Fibroblast of mammary gland (primary cell): Measurements from ENCODE around the gene PTH2.
"Not testable (repeated sequence)": the region's sequence is repeated elsewhere in the genome, so short reads cannot be mapped to it uniquely, and the experiment has no call there.

Experiments
- DNase-seq: peaks from one replicate; pipeline ENCODE4 v3.0.0-alpha.2; 2010; ENCODE audit warnings: low read depth
- H3K4me3 ChIP-seq: 2 replicates; pipeline ENCODE4 v1.5.1; 2011; ENCODE audit warnings: low read depth, mild to moderate bottlenecking, low read length, moderate library complexity; ENCODE audit not compliant: control insufficient read depth
- TF ChIP-seq, protein P1 (sequence below): conservative IDR thresholded peaks from 2 replicates; pipeline ENCODE4 v1.5.1; 2011; ENCODE audit warnings: low read depth, low read length, inconsistent platforms; ENCODE audit not compliant: control insufficient read depth, insufficient read depth

The PTH2 gene

GRCh38 chr19:49465371-49465770 lies 42.1 kb upstream of the PTH2 start:
- H3K4me3 ChIP-seq: no peak overlapping the region
- DNase-seq: no peak
- TF ChIP-seq, protein P1, sequence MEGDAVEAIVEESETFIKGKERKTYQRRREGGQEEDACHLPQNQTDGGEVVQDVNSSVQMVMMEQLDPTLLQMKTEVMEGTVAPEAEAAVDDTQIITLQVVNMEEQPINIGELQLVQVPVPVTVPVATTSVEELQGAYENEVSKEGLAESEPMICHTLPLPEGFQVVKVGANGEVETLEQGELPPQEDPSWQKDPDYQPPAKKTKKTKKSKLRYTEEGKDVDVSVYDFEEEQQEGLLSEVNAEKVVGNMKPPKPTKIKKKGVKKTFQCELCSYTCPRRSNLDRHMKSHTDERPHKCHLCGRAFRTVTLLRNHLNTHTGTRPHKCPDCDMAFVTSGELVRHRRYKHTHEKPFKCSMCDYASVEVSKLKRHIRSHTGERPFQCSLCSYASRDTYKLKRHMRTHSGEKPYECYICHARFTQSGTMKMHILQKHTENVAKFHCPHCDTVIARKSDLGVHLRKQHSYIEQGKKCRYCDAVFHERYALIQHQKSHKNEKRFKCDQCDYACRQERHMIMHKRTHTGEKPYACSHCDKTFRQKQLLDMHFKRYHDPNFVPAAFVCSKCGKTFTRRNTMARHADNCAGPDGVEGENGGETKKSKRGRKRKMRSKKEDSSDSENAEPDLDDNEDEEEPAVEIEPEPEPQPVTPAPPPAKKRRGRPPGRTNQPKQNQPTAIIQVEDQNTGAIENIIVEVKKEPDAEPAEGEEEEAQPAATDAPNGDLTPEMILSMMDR: no peak

DNA sequence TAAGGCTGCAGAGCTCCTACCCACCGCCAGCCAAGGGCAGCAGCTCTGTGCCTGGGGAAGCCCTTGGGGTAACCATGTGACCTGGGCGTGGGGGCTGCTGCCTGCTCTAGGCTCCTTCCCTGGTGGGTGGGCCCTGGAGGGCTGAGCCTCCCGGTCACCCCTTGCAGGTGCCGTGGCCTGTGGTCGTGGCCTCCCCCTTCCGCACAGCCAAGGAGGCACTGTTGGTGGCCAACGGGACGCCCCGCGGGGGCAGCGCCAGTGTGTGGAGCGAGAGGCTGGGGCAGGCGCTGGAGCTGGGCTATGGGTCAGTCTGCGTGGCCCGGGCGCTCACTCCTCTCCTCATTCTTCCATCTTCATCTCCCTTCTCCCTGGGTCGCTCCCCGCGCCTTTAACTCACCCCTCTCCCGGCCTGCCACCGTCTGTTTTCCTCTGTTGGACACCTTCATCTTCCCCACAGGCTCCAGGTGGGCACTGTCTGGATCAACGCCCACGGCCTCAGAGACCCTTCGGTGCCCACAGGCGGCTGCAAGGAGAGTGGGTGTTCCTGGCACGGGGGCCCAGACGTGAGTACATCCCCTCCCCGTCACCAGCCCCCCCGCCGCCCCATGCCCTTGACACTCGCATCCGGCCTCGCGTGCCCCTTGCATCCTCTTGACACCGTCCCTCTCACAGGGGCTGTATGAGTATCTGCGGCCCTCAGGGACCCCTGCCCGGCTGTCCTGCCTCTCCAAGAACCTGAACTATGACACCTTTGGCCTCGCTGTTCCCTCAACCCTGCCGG lies 40.9 kb upstream of the PTH2 start:
- no peak overlapping the region for H3K4me3 ChIP-seq
- no peak for DNase-seq
- TF ChIP-seq, protein P1: no peak

- no peak overlapping the region for H3K4me3 ChIP-seq
- TF ChIP-seq, protein P1: no peak
- no peak for DNase-seq
Measured at GRCh38 chr19:49462492-49462891, 39.3 kb upstream of the PTH2 start.

- DNase-seq: no peak
- TF ChIP-seq, protein P1: no peak
- no peak overlapping the region for H3K4me3 ChIP-seq
Measured at GRCh38 chr19:49461656-49462055, 38.4 kb upstream of the PTH2 start.

GRCh38 chr19:49461130-49461529 lies 37.9 kb upstream of the PTH2 start:
- not testable (repeated sequence) for DNase-seq

DNA sequence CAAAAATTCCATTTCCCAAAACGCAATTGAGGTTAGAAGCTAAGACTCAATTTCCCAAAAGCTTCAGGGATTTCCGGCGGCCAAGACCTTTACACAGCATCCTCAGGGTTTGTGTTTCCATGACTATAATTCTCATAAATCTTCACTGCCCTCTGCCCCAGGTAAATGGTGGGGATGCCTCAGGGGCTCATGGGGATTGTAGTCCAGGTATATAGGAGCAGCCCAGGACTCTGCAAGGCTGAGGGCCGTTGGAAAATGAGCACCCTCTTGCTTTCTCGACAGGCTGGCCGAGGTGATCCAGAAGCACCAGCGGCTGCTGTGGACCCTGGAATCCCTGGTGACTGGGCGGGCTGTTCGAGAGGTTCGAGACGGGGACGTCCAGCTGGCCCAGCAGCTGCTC lies 36.1 kb upstream of the PTH2 start:
- no peak for DNase-seq
- TF ChIP-seq, protein P1: no peak
- H3K4me3 ChIP-seq: no peak overlapping the region

More at GRCh38 chr19:49461130-49461529, 37.9 kb upstream of the PTH2 start:
- H3K4me3 ChIP-seq: not testable (repeated sequence)

DNA sequence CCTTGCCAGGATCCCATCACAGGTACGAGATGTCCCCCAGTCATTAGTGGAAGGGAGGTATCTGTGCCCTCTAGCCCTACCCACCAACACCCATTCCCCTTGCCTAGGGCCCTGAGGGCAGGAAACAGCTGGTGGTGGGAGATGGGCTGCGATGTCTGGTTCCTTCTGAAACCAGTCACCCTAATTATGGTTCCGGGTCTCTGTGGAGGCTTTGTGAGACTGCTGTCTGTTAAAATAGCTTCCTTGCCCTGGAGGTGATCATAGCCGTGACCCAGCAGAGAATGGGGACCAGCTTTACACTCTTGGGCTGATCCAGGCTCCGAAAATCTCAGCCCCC lies 35.3 kb upstream of the PTH2 start:
- H3K4me3 ChIP-seq: no peak overlapping the region
- no peak for DNase-seq
- TF ChIP-seq, protein P1: no peak
